PFSK-1 (cell line): ENCODE results near the gene SERPINE2.

Experiments used
- FOXP2 ChIP-seq: optimal IDR thresholded peaks from 2 replicates; pipeline ENCODE3; 2011; ENCODE audit warnings: borderline replicate concordance, control low read depth, inconsistent platforms; ENCODE audit not compliant: insufficient read depth; ENCODE audit errors: extremely low read length, extremely low read depth
- POLR2AphosphoS5 ChIP-seq: IDR thresholded peaks from 2 replicates; pipeline ENCODE4 v1.6.1; 2012; ENCODE audit warnings: low read depth, mild to moderate bottlenecking, control low read depth, low read length, moderate library complexity
- SIN3A ChIP-seq: IDR thresholded peaks from 2 replicates; pipeline ENCODE4 v1.6.1; 2012; ENCODE audit warnings: mild to moderate bottlenecking, low read length, moderate library complexity, borderline replicate concordance; ENCODE audit not compliant: insufficient read depth
- TAF1 ChIP-seq: IDR thresholded peaks from 2 replicates; pipeline ENCODE4 v1.6.1; 2012; ENCODE audit warnings: low read length, control low read depth, borderline replicate concordance; ENCODE audit not compliant: insufficient read depth
- TF ChIP-seq, protein P1 (sequence below), 2 experiments: IDR thresholded peaks; 2 replicates each; pipeline versions ENCODE4 v1.6.1 to v1.8.0; 2011 to 2012; ENCODE audit warnings: low read depth in 2 of 2, low read length in 2 of 2, control low read depth in 1 of 2, inconsistent platforms in 1 of 2, mild to moderate bottlenecking in 1 of 2, moderate library complexity in 1 of 2; ENCODE audit not compliant: insufficient read depth in 1 of 2

SERPINE2 gene

DNA sequence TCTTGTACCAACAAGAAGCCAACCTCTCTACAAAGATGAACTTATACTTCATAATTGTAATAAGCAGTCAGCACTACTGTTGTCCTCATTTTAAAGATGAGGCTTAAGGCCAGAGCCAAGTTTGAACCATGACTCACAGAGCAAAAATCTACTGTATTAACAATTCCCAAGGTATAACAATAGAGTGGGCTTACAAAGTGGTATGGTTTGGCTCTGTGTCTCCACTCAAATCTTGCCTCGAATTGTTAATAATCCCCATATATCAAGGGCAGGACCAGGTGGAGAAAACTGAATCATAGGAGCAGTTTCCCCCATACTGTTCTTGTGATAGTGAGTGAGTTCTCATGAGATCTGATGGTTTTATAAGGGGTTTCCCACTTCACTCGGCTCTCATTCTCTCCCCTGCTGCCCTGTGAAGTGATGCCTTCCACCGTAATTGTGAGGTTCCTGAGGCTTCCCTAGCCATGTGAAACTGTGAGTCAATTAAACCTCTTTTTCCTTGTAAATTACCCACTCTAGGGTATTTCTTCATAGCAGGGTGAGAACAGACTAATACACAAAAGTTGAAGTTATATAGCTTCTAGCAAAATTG lies 62.4 kb downstream of the SERPINE2 start:
- TF ChIP-seq, protein P1, sequence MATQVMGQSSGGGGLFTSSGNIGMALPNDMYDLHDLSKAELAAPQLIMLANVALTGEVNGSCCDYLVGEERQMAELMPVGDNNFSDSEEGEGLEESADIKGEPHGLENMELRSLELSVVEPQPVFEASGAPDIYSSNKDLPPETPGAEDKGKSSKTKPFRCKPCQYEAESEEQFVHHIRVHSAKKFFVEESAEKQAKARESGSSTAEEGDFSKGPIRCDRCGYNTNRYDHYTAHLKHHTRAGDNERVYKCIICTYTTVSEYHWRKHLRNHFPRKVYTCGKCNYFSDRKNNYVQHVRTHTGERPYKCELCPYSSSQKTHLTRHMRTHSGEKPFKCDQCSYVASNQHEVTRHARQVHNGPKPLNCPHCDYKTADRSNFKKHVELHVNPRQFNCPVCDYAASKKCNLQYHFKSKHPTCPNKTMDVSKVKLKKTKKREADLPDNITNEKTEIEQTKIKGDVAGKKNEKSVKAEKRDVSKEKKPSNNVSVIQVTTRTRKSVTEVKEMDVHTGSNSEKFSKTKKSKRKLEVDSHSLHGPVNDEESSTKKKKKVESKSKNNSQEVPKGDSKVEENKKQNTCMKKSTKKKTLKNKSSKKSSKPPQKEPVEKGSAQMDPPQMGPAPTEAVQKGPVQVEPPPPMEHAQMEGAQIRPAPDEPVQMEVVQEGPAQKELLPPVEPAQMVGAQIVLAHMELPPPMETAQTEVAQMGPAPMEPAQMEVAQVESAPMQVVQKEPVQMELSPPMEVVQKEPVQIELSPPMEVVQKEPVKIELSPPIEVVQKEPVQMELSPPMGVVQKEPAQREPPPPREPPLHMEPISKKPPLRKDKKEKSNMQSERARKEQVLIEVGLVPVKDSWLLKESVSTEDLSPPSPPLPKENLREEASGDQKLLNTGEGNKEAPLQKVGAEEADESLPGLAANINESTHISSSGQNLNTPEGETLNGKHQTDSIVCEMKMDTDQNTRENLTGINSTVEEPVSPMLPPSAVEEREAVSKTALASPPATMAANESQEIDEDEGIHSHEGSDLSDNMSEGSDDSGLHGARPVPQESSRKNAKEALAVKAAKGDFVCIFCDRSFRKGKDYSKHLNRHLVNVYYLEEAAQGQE (IDR thresholded peaks at IDR 0.05; ENCODE audit: insufficient read depth in 1 of 2, low read depth in 2 of 2, low read length in 2 of 2), result no peak
- TF ChIP-seq POLR2AphosphoS5 (no peak), TAF1 (no peak), FOXP2 (no peak), SIN3A (no peak)

DNA sequence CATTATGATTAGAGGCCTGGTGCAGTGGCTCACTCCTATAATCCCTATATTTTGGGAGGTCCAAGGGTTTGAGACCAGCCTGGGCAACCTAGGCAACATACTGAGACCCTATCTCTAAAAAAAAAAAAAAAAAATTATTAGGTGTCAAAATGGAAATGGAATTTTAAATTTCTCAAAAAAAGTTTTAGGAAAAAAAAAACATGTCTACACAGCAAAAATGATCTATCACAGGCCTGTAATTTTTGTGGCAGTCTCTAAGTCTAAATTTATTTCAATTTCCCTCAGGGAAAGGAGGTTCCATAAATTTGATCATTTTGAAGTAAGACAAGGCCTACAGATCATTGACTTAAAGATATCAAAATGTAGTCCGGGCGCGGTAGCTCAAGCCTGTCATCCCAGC lies 65.5 kb downstream of the SERPINE2 start:
- no peak for TF ChIP-seq FOXP2
- TF ChIP-seq POLR2AphosphoS5, result no peak
- TF ChIP-seq, protein P1 (IDR thresholded peaks at IDR 0.05; ENCODE audit: insufficient read depth in 1 of 2, low read depth in 2 of 2, low read length in 2 of 2), result no peak
- TF ChIP-seq TAF1, result no peak
- no peak for TF ChIP-seq SIN3A

DNA sequence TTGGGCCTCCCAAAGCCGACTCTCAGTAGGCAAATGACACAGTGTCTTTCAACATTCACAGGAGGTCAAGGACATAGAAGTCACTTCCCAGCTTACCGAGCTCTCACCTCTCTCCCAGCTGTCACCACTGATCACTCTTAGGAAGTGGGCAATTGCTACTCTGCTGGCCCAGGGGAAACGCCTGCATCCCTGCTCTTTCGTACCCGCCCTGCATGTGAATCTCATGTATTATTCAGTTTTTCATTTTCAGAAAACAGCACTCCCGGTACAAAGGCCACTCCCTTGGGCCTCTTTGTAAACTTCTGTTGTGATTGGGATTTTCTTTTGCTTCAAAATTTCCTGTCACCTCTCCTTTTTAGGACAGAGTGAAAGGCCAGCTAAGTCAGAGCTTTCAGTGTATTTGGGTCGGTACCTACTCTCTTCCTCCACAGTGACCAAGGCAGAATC lies 66.4 kb downstream of the SERPINE2 start:
- TF ChIP-seq TAF1 (no peak), SIN3A (no peak), FOXP2 (no peak)

DNA sequence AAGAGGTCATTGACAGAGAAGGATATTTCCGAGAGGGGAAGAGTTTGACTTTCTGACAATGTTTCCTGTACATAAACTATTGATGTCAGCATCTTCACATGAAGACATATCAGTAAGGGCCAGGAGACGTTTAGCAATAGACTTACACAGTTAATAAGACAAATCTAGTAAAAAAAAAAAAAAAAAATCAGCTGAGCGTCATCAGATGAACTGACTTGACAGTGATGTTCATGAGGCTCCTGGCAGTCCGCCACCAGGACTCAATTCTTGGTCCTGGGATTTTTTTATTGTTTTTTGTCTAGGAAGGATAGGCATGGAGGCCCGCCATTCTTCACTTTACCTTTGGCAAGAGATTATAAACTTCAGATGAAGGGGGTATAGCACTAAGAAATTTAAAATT lies 67.4 kb downstream of the SERPINE2 start:
- TF ChIP-seq POLR2AphosphoS5 (no peak), FOXP2 (no peak), TAF1 (no peak), SIN3A (no peak)
- TF ChIP-seq, protein P1 (IDR thresholded peaks at IDR 0.05; ENCODE audit: insufficient read depth in 1 of 2, low read depth in 2 of 2, low read length in 2 of 2), result no peak

DNA sequence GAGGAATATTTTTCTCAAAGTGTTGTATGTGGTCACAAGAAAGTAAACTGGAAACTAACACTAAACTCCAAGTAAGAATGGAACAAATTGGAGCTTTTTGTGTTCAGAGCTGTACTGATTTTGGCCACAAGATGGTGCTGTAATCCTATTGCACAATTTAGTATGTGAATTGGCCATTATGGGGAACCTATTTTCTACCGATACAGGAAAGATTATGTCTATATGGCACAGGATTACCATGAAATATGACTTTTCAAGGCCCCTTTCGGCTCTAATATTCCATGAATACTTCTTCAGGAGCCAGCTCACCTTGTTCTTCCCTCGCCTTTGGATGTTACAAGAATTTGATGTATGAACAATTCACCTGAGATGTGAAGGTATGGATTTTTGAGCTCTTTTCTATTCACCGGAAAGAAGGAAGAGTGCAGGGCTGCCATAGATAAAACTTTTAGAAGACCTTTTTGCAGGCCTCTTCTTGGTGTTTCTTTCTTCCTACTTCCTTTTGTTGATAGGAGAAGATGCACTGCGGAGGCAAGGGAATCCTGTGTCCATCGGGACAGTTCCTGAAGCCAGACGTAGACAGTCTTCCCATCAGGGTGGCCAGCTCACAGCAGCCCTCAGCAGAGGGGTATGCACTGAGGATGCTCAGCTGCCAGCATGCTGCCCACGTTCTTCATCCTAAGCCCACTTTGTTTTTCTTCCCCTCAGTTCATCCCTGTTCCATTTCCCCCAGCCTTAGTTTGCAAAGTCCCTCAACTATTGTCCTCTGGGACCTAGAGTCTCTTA lies 68.5 kb downstream of the SERPINE2 start:
- TF ChIP-seq, protein P1 (IDR thresholded peaks at IDR 0.05; ENCODE audit: insufficient read depth in 1 of 2, low read depth in 2 of 2, low read length in 2 of 2), result no peak
- TF ChIP-seq TAF1 (no peak), FOXP2 (no peak), SIN3A (no peak), POLR2AphosphoS5 (no peak)
